Measurements from ENCODE around the gene LLPH.

- no peak for TF ChIP-seq POLR2A (IDR thresholded peaks at IDR 0.05; ENCODE audit: low read depth)
- no peak for TF ChIP-seq CTCF (IDR thresholded peaks at IDR 0.05)
Observed at GRCh38 chr12:66160704-66161103, 30.2 kb upstream of the LLPH start.
